ENCODE data around the gene RAB22A. TPM values are rescaled to one million over a fixed set of nuclear protein-coding genes. Genes with fewer than 3 reads are reported as not detected.
A peak's percentile ranks its signal among the peaks of the same experiment; 100 is the strongest.
"Not testable (repeated sequence)": the region's sequence is repeated elsewhere in the genome, so short reads cannot be mapped to it uniquely, and the experiment has no call there.

Gene RAB22A
- polyA plus RNA-seq, 6 donors from 2014 or later = 11.6 to 15.8 (median 13.0) TPM

GRCh38 chr20:58366866-58367265 is 57.4 kb downstream of the RAB22A start:
- H3K4me1 Mint-ChIP-seq = no peaks in the 10 kb centered on the region
- no peaks in the 10 kb centered on the region for H3K27me3 Mint-ChIP-seq
- H3K36me3 Mint-ChIP-seq = peaks cover 9 to 22% of the 10 kb centered on the region in 2 donors
- DNase-seq = no peak
- no peaks in the 10 kb centered on the region for H3K9me3 Mint-ChIP-seq
- H3K4me3 Mint-ChIP-seq = no peak overlapping the region
- no peak overlapping the region for H3K27ac Mint-ChIP-seq
- no peak for ATAC-seq (ENCODE audit: low read depth in 2 of 2)

GRCh38 chr20:58372806-58373205 is 63.3 kb downstream of the RAB22A start:
- DNase-seq (no peak), ATAC-seq (ENCODE audit: low read depth in 2 of 2) (no peak)
- Mint-ChIP-seq H3K9me3 (no peaks in the 10 kb centered on the region), H3K4me3 (no peak overlapping the region), H3K27me3 (peaks cover 6 to 30% (median 22%) of the 10 kb centered on the region in 3 donors), H3K27ac (no peak overlapping the region), H3K4me1 (peaks cover 0 to 6% (median 0%) of the 10 kb centered on the region in 3 donors), H3K36me3 (no peaks in the 10 kb centered on the region)

GRCh38 chr20:58373296-58373695 is 63.8 kb downstream of the RAB22A start:
- not testable (repeated sequence) for DNase-seq; H3K9me3 Mint-ChIP-seq; H3K4me1 Mint-ChIP-seq; H3K4me3 Mint-ChIP-seq; H3K27ac Mint-ChIP-seq; ATAC-seq (ENCODE audit: low read depth in 2 of 2); H3K36me3 Mint-ChIP-seq
- peaks cover 11 to 35% (median 27%) of the 10 kb centered on the region in 3 donors for H3K27me3 Mint-ChIP-seq

- H3K36me3 Mint-ChIP-seq = no peaks in the 10 kb centered on the region
- peaks cover 0 to 6% (median 0%) of the 10 kb centered on the region in 3 donors for H3K4me1 Mint-ChIP-seq
- peaks cover 20 to 44% (median 32%) of the 10 kb centered on the region in 3 donors for H3K27me3 Mint-ChIP-seq
- no peak overlapping the region for H3K4me3 Mint-ChIP-seq
- ATAC-seq (ENCODE audit: low read depth in 2 of 2) (no peak), DNase-seq (no peak)
- H3K27ac Mint-ChIP-seq = peak overlapping the region in 1 of 6 donors; percentile 42
- no peaks in the 10 kb centered on the region for H3K9me3 Mint-ChIP-seq
Measured at GRCh38 chr20:58374027-58374850, 64.7 kb downstream of the RAB22A start.

DNA sequence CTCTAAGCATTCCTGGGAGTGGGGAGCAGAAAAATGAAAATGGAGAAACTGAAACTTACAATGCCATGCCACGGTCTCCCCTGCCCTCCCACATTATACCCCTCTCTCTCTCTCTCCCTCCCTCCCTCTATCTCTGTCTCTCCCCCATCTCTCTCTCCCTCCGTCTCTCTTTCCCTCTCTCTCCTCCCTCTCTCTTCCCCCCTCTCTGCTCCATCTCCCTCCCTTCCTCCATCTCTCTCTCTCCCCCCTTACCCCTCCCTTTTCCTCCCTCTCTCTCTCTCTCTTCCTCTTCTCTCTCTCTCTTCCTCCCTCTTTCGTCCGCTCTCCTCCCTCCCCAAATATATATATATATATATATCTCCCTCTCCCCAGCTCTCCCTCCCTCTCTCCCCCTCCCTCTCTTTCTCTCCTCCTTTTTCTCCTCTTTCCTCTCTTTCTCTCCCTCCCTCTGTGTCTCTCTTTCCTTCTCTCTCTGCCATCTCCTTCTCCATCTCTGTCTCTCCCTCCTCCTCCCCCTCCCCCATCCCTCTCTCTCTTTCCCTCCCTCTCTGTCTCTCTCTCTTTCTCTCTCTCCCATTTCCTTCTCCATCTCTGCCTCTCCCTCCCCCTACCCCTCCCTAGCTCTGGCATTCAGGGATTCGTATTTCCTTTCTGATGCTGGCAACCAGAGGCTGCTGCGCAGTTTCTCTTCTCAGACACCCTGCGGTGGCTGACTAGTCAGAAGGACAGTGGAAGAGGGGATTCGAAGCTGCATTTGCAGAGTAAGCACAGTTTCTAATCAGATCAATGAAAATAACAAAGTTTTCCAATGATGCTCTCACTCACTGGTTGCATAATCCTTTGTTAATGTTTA is 65.6 kb downstream of the RAB22A start:
- DNase-seq (no peak), ATAC-seq (ENCODE audit: low read depth in 2 of 2) (no peak)
- Mint-ChIP-seq H3K36me3 (no peaks in the 10 kb centered on the region), H3K4me3 (no peak overlapping the region), H3K27ac (peak overlapping the region in 1 of 6 donors; percentile 89), H3K4me1 (peaks cover 0 to 6% (median 0%) of the 10 kb centered on the region in 3 donors), H3K9me3 (no peaks in the 10 kb centered on the region), H3K27me3 (peaks cover 22 to 51% (median 32%) of the 10 kb centered on the region in 3 donors)

DNA sequence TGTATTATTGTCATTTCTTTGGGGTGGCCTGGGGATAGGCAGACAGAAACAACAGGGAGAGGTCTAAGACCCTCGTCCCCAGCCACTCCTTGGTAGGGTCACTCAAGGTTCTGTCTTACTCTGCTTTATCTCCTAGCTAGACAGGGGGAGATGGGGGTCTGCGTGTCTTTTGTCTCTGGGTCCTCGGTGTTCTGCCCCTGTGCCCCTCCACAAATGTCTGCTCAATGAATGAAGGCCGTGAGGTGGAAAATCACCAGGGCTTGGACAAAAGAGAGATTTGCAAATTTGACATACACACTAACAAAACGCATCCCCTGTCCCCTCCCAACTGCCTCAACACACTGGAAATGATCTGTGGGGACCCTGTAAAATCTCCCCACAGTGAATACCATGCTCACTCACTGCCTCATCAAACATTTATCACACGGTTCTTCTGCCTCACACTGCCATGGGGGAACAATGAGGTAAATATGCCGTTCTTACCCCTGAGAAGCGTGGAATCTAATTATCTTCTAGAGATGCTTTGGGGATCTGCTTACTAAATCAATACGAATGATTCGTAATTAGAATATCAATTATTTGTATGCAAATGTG is 66.3 kb downstream of the RAB22A start:
- DNase-seq (no peak), ATAC-seq (ENCODE audit: low read depth in 2 of 2) (no peak)
- Mint-ChIP-seq H3K4me3 (no peak overlapping the region), H3K36me3 (peaks cover 0 to 3% of the 10 kb centered on the region in 2 donors), H3K27ac (peak overlapping the region in 1 of 6 donors; percentile 27), H3K4me1 (peaks cover 0 to 6% (median 0%) of the 10 kb centered on the region in 3 donors), H3K27me3 (peaks cover 25 to 58% (median 36%) of the 10 kb centered on the region in 3 donors), H3K9me3 (peaks cover 1 to 6% (median 3%) of the 10 kb centered on the region in 7 donors)

- ATAC-seq (ENCODE audit: low read depth in 2 of 2) = no peak
- peaks cover 10 to 17% (median 15%) of the 10 kb centered on the region in 7 donors for H3K9me3 Mint-ChIP-seq
- no peak for DNase-seq
- peaks cover 0 to 6% (median 0%) of the 10 kb centered on the region in 3 donors for H3K4me1 Mint-ChIP-seq
- peaks cover under 1 to 15% of the 10 kb centered on the region in 2 donors for H3K36me3 Mint-ChIP-seq
- no peak overlapping the region for H3K27ac Mint-ChIP-seq
- H3K27me3 Mint-ChIP-seq = peaks cover 37 to 70% (median 48%) of the 10 kb centered on the region in 3 donors
- H3K4me3 Mint-ChIP-seq = no peak overlapping the region
Measured at GRCh38 chr20:58377017-58377416, 67.5 kb downstream of the RAB22A start.

DNA sequence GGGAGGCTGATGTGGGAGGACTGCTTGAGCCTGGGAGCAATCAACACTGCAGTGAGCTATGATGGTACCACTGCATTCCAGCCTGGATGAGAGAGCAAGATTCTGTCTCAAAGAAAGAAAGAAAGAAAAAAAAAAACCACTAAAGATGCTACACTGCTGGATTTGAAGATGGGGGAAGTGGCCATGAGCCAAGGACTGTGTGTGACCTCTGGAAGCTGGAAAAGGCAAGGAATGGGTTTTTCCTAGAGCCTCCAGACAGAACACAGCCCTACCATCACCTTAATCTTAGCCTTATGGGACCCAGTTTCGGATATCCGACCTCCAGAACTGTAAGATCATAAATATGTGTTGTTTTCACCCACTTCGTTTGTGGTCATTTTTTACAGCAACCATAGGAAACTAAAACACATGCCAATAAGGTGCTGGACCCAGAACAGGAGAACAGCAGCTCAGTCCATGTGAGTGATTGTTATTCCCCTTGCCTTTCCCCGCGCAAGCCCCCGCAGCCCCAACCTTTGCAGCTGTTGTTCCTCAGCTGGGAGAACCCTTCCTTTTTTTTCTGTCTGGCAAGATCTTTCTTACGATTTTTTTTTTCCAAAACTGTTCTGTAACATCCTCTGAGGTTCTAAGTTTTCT is 68.4 kb downstream of the RAB22A start:
- DNase-seq (no peak), ATAC-seq (ENCODE audit: low read depth in 2 of 2) (no peak)
- Mint-ChIP-seq H3K9me3 (peaks cover 10 to 21% (median 17%) of the 10 kb centered on the region in 7 donors), H3K4me1 (peaks cover 0 to 6% (median 0%) of the 10 kb centered on the region in 3 donors), H3K4me3 (no peak overlapping the region), H3K36me3 (peaks cover 5 to 16% of the 10 kb centered on the region in 2 donors), H3K27me3 (peaks cover 44 to 79% (median 53%) of the 10 kb centered on the region in 3 donors), H3K27ac (no peak overlapping the region)

DNA sequence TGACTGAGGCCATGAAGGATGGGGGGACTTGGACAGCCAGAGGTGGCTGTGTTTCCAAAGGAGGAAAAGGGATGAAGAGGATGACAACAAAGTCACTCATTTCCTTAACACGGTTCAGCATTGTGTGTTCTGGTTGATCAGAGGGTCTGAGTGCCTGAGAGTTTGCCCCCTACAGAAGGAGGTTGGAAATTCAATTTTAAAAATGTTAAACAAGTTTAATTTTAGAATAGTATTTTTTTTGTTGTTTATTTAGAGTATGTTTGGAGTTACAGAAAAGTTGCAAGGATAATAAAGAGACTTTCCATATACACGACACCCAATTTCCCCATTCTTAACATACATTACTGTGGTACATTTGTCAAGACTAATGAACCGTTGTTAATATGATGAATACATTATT is 69.2 kb downstream of the RAB22A start:
- Mint-ChIP-seq H3K27ac (peak overlapping the region in 2 of 6 donors; percentile 46 to 67), H3K36me3 (peaks cover 5 to 16% of the 10 kb centered on the region in 2 donors), H3K9me3 (peaks cover 10 to 21% (median 17%) of the 10 kb centered on the region in 7 donors), H3K4me3 (peak overlapping the region in 1 of 8 donors; percentile 56), H3K4me1 (peaks cover 0 to 6% (median 0%) of the 10 kb centered on the region in 3 donors), H3K27me3 (peaks cover 50 to 87% (median 61%) of the 10 kb centered on the region in 3 donors)
- ATAC-seq (ENCODE audit: low read depth in 2 of 2) (no peak), DNase-seq (no peak)

- Mint-ChIP-seq H3K27ac (no peak overlapping the region), H3K27me3 (peaks cover 57 to 78% (median 63%) of the 10 kb centered on the region in 3 donors), H3K9me3 (peaks cover 10 to 21% (median 17%) of the 10 kb centered on the region in 7 donors), H3K4me1 (no peaks in the 10 kb centered on the region), H3K36me3 (peaks cover 5 to 16% of the 10 kb centered on the region in 2 donors), H3K4me3 (no peak overlapping the region)
- DNase-seq (no peak), ATAC-seq (ENCODE audit: low read depth in 2 of 2) (no peak)
Measured at GRCh38 chr20:58381627-58382026, 72.1 kb downstream of the RAB22A start.

DNA sequence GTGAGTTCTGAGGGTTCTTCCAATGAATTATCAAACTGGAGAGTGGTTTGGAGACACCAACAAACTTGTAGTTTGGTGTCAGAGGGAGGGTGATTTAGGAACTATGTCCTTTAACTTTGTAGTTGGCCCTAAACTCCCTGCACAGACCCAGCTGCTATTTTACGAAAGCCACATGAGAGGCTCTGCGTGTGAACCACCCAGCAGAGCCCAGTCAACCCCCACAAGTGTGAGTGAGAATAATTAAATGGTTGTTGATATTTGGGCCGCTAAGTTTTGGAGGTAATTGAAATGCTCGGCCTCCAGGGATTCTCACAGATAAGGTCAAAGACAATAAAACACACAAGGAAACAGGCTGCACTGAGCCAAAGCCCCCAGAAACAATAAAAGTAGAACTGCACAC is 72.6 kb downstream of the RAB22A start:
- no peak overlapping the region for H3K27ac Mint-ChIP-seq
- no peak for ATAC-seq (ENCODE audit: low read depth in 2 of 2)
- no peak for DNase-seq
- peaks cover 5 to 16% of the 10 kb centered on the region in 2 donors for H3K36me3 Mint-ChIP-seq
- no peaks in the 10 kb centered on the region for H3K4me1 Mint-ChIP-seq
- peaks cover 10 to 21% (median 17%) of the 10 kb centered on the region in 7 donors for H3K9me3 Mint-ChIP-seq
- H3K27me3 Mint-ChIP-seq = peaks cover 56 to 74% (median 62%) of the 10 kb centered on the region in 3 donors
- no peak overlapping the region for H3K4me3 Mint-ChIP-seq

- Mint-ChIP-seq H3K4me1 (peaks cover 2 to 3% (median 2%) of the 10 kb centered on the region in 3 donors), H3K4me3 (peak overlapping the region in 1 of 8 donors; percentile 54), H3K27ac (peak overlapping the region in 1 of 6 donors; percentile 56), H3K36me3 (peaks cover 5 to 16% of the 10 kb centered on the region in 2 donors), H3K9me3 (peaks cover 10 to 21% (median 17%) of the 10 kb centered on the region in 7 donors), H3K27me3 (peaks cover 35 to 49% (median 48%) of the 10 kb centered on the region in 3 donors)
- DNase-seq (no peak), ATAC-seq (ENCODE audit: low read depth in 2 of 2) (no peak)
Measured at GRCh38 chr20:58384821-58385220, 75.3 kb downstream of the RAB22A start.
